Testis (tissue), 3 donors: ENCODE data around the gene TBC1D19. TPM values are rescaled to one million over a fixed set of nuclear protein-coding genes. Genes with fewer than 3 reads are reported as not detected.

Experiments
- DNase-seq: peaks from one replicate; pipeline ENCODE4 v3.0.0-alpha.2; 2019
- H3K27ac ChIP-seq, 2 donors: fragments of 200-600 bp; sonication (generic); one replicate each; pipeline ENCODE4 v1.5.1; 2019
- H3K27me3 ChIP-seq: fragments of 200-600 bp; sonication (generic); one replicate; pipeline ENCODE4 v1.5.1; 2019
- H3K36me3 ChIP-seq: fragments of 200-600 bp; sonication (generic); one replicate; pipeline ENCODE4 v1.5.1; 2017; ENCODE audit warnings: low read depth; ENCODE audit errors: missing control alignments
- H3K4me1 ChIP-seq: fragments of 200-600 bp; sonication (generic); one replicate; pipeline ENCODE4 v1.5.1; 2019
- H3K4me3 ChIP-seq, 2 donors: fragments of 200-600 bp; sonication (generic); one replicate each; pipeline ENCODE4 v1.5.1; 2017 to 2019
- H3K9me3 ChIP-seq: fragments of 200-600 bp; sonication (generic); one replicate; pipeline ENCODE4 v1.5.1; 2017
- CTCF ChIP-seq, 3 experiments: fragments of 450-650 bp in 2 of 3; fragments of 200-600 bp in 1 of 3; sonication (generic) in 1 of 3; IDR thresholded peaks; one replicate each; pipeline ENCODE4 v1.5.1; 2016 to 2019; ENCODE audit warnings: antibody characterized with exemption in 3 of 3, mild to moderate bottlenecking in 2 of 3, moderate library complexity in 1 of 3
- POLR2A ChIP-seq: fragments of 450-650 bp; IDR thresholded peaks from one replicate; pipeline ENCODE4 v1.6.1; 2017; ENCODE audit warnings: antibody characterized with exemption, mild to moderate bottlenecking, moderate library complexity
- WGBS, 2 donors: methylation state at CpG; one replicate each; pipeline ENCODE4 v1.1.5; 2018; 5-methylcytosine and 5-hydroxymethylcytosine counted together
- intact Hi-C: fragments of 100-400 bp; cut with DNase I; formaldehyde crosslinking; loops from one replicate; pipeline ENCODE4 v1.15.1; 2023; ENCODE audit warnings: low total_unique reads
- polyA plus RNA-seq: library from polyadenylated mRNA; stranded (reverse); fragments of 350-450 nt; fragmentation: Illumina TruSeq; extraction: RNeasy Lipid Tissue Mini Kit (QIAGEN cat#74804); gene quantifications from one replicate; pipeline ENCODE4 v1.2.3, GENCODE V29; 2014; ENCODE audit warnings: low read depth, low replicate concordance; ENCODE audit not compliant: insufficient read depth
- total RNA-seq, 2 donors: library from RNA; depleted of rRNA; stranded (reverse); fragments of >200 nt; gene quantifications; one replicate each; pipeline ENCODE4 v1.2.3, GENCODE V29; 2016

TBC1D19 gene
- total and polyA plus RNA-seq, 3 donors from 2014 or later, result 5.7 to 20.2 (median 13.9) TPM

GRCh38 chr4:26731351-26732035 is 147.6 kb downstream of the TBC1D19 start:
- 87 to 89% methylated on average over 11 of the region's 11 CpGs for WGBS, 2 donors
- no peaks in the 10 kb centered on the region for H3K4me1 ChIP-seq
- no peak for DNase-seq
- H3K27ac ChIP-seq, result no peak overlapping the region
- H3K27me3 ChIP-seq, result no peaks in the 10 kb centered on the region
- no peaks in the 10 kb centered on the region for H3K9me3 ChIP-seq
- H3K4me3 ChIP-seq, result no peak overlapping the region
- TF ChIP-seq POLR2A (no peak), CTCF (IDR thresholded peaks at IDR 0.05) (no peak)
- no peaks in the 10 kb centered on the region for H3K36me3 ChIP-seq
- intact Hi-C loops, result no loop called here

DNA sequence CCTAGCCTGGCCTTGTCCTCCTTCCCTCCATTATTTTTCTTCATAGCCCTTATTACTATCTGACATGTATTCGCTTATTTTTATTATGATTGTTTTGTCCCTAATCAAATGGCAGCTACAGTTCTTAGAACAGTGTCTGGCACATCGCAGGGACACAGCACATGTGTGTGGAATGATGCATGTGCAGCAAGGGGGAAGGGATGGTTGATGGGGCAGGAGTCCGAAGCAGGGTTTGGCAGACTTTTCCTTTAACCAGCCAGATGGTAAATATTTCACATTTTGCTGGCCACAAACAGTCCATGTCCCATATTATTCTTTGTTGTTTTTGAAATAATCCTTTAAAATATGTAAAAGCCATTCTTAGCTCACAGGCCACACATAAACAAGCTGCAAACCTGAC is 148.5 kb downstream of the TBC1D19 start:
- intact Hi-C loops, result no loop called here
- DNase-seq, result no peak
- Histone ChIP-seq H3K36me3 (no peaks in the 10 kb centered on the region), H3K9me3 (no peaks in the 10 kb centered on the region), H3K27me3 (peaks cover 3% of the 10 kb centered on the region), H3K4me3 (no peak overlapping the region), H3K27ac (no peak overlapping the region), H3K4me1 (no peaks in the 10 kb centered on the region)
- TF ChIP-seq POLR2A (no peak), CTCF (IDR thresholded peaks at IDR 0.05) (no peak)
- WGBS, 2 donors, result 93 to 98% methylated on average over 3 of the region's 3 CpGs

- Histone ChIP-seq H3K27me3 (peaks cover 3% of the 10 kb centered on the region), H3K4me3 (no peak overlapping the region), H3K27ac (no peak overlapping the region), H3K36me3 (no peaks in the 10 kb centered on the region), H3K9me3 (no peaks in the 10 kb centered on the region), H3K4me1 (no peaks in the 10 kb centered on the region)
- intact Hi-C loops, result no loop called here
- TF ChIP-seq POLR2A (no peak), CTCF (IDR thresholded peaks at IDR 0.05) (no peak)
- DNase-seq, result no peak
- 60 to 88% methylated on average over 1 of the region's 1 CpG for WGBS, 2 donors
These were observed 152.7 kb downstream of the TBC1D19 start for GRCh38 chr4:26736621-26737020.

DNA sequence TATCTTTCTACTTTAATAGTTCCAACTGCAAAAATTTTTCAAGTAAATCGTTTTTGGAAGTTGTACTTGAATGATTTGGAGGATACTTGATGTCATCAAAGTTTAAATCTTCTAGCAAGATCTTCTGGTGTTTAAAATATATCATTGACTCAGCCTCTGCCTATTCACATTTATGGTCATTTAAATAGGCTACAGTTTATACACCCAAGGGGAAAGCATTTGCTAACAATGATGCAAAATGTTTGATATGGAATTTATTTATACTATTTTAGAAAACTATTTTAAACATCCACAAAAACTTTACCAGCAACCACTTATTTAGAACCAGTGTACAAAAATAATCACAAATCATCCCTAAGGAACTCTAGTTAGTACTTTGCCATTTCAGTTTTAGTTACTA is 153.5 kb downstream of the TBC1D19 start:
- no peaks in the 10 kb centered on the region for H3K36me3 ChIP-seq
- H3K27ac ChIP-seq, result no peak overlapping the region
- WGBS, 2 donors, result 58 to 61% methylated on average over 1 of the region's 1 CpG
- H3K4me1 ChIP-seq, result no peaks in the 10 kb centered on the region
- peaks cover 3% of the 10 kb centered on the region for H3K27me3 ChIP-seq
- TF ChIP-seq POLR2A (no peak), CTCF (IDR thresholded peaks at IDR 0.05) (no peak)
- no peaks in the 10 kb centered on the region for H3K9me3 ChIP-seq
- no peak overlapping the region for H3K4me3 ChIP-seq
- intact Hi-C loops, result no loop called here
- DNase-seq, result no peak

DNA sequence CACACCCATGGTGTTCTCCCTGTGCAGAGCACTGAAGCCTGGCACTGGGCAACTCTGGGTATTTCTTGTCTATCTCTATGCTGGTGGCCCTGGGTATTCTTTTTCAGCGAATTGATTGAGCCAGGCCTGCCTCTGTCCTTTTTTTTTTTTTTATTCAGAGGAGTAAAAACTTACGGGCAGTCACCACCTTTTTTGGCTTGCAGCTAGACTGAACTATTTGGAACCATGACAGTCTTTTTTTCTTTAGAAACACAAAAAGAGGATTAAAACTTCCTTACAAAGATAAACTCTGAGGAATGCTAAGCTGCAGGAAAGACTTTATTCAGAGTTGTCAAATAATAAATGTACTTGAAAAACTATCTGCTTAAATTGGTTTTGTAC is 157.6 kb downstream of the TBC1D19 start:
- no peaks in the 10 kb centered on the region for H3K9me3 ChIP-seq
- TF ChIP-seq POLR2A (no peak), CTCF (IDR thresholded peaks at IDR 0.05) (no peak)
- no peak overlapping the region for H3K4me3 ChIP-seq
- peaks cover 3% of the 10 kb centered on the region for H3K27me3 ChIP-seq
- no peaks in the 10 kb centered on the region for H3K36me3 ChIP-seq
- WGBS, 2 donors, result 6 to 26% methylated on average over 2 of the region's 2 CpGs
- no peak overlapping the region for H3K27ac ChIP-seq
- H3K4me1 ChIP-seq, result no peaks in the 10 kb centered on the region
- no peak for DNase-seq
- intact Hi-C loops, result no loop called here
